Measurements from ENCODE around the gene TSC2.

The TSC2 gene

DNA sequence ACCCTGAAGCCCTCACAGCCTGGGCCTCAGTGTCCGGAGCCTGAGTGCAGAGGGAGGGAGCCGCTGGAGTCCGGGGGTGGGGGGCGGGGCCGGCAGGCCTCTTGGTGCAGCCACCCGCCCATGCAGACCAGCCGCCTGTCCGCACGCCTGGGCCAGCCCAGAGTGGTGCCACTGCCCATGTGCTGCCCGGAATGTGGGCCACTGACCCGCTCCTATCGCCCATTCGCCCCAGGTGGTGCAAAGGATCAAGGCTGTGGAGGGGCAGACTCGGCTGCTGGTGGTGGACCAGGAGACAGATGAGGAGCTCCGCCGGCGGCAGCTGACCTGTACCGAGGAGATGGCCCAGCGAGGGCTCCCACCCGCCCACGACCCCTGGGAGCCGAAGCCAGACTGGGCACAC lies 18.4 kb upstream of the TSC2 start:
- TF ChIP-seq EZH2 (IDR thresholded peaks at IDR 0.05; ENCODE audit: borderline replicate concordance, low read length) = no peak
- TF ChIP-seq, protein P1, sequence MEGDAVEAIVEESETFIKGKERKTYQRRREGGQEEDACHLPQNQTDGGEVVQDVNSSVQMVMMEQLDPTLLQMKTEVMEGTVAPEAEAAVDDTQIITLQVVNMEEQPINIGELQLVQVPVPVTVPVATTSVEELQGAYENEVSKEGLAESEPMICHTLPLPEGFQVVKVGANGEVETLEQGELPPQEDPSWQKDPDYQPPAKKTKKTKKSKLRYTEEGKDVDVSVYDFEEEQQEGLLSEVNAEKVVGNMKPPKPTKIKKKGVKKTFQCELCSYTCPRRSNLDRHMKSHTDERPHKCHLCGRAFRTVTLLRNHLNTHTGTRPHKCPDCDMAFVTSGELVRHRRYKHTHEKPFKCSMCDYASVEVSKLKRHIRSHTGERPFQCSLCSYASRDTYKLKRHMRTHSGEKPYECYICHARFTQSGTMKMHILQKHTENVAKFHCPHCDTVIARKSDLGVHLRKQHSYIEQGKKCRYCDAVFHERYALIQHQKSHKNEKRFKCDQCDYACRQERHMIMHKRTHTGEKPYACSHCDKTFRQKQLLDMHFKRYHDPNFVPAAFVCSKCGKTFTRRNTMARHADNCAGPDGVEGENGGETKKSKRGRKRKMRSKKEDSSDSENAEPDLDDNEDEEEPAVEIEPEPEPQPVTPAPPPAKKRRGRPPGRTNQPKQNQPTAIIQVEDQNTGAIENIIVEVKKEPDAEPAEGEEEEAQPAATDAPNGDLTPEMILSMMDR (IDR thresholded peaks at IDR 0.05; ENCODE audit: low read length) = no peak
- Histone ChIP-seq H3K36me3 (ENCODE audit: insufficient read depth, low read length) (no peaks in the 10 kb centered on the region), H3K4me1 (ENCODE audit: insufficient read depth, low read length, severe bottlenecking) (peaks cover 4% of the 10 kb centered on the region), H3K9me2 (ENCODE audit: low read depth, low read length) (no peaks in the 10 kb centered on the region), H2AFZ (ENCODE audit: low read length) (no peak overlapping the region), H3F3A (ENCODE audit: insufficient read depth, low read length) (no peaks in the 10 kb centered on the region), H3K9ac (ENCODE audit: low read length) (no peak overlapping the region), H3K4me2 (ENCODE audit: low read length) (no peak overlapping the region), H3K27ac (ENCODE audit: low read depth, low read length, poor library complexity, severe bottlenecking) (no peak overlapping the region), H3K79me2 (ENCODE audit: insufficient read depth, low read length) (no peaks in the 10 kb centered on the region), H4K20me1 (ENCODE audit: insufficient read depth, low read length) (no peaks in the 10 kb centered on the region), H3K9me3 (ENCODE audit: low read length) (no peaks in the 10 kb centered on the region), H3K4me3 (ENCODE audit: low read depth, low read length, poor library complexity, severe bottlenecking) (no peak overlapping the region), H3K27me3 (ENCODE audit: insufficient read depth, low read length) (peaks cover 28% of the 10 kb centered on the region)

DNA sequence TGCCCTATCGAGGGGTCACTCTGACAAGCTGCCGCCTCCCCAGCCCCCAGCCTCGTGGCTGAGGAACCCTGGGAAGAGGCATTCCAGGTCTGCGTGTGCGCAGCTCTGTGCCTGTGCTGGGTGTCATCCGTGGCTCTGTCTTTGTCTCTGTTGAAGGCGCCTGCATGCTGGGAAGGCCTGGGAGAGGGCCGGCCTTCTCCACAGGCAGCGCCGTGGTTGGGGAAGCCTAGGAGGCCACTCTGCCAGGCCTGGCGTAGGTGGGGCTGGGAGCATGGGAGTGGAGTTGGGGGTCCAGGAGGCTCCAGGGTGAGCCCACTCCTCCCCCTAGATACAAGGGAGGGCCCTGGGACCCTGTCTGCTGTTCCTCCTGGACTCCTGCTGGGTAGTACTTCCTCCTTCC lies 17.7 kb upstream of the TSC2 start:
- H3K9me2 ChIP-seq (ENCODE audit: low read depth, low read length) = no peaks in the 10 kb centered on the region
- peaks cover 4% of the 10 kb centered on the region for H3K4me1 ChIP-seq (ENCODE audit: insufficient read depth, low read length, severe bottlenecking)
- H3F3A ChIP-seq (ENCODE audit: insufficient read depth, low read length) = no peaks in the 10 kb centered on the region
- H3K36me3 ChIP-seq (ENCODE audit: insufficient read depth, low read length) = no peaks in the 10 kb centered on the region
- H3K4me2 ChIP-seq (ENCODE audit: low read length) = no peak overlapping the region
- H2AFZ ChIP-seq (ENCODE audit: low read length) = no peak overlapping the region
- H3K79me2 ChIP-seq (ENCODE audit: insufficient read depth, low read length) = no peaks in the 10 kb centered on the region
- H3K27ac ChIP-seq (ENCODE audit: low read depth, low read length, poor library complexity, severe bottlenecking) = no peak overlapping the region
- H4K20me1 ChIP-seq (ENCODE audit: insufficient read depth, low read length) = no peaks in the 10 kb centered on the region
- H3K9ac ChIP-seq (ENCODE audit: low read length) = no peak overlapping the region
- TF ChIP-seq, protein P1 (IDR thresholded peaks at IDR 0.05; ENCODE audit: low read length) = no peak
- no peak for TF ChIP-seq EZH2 (IDR thresholded peaks at IDR 0.05; ENCODE audit: borderline replicate concordance, low read length)
- H3K27me3 ChIP-seq (ENCODE audit: insufficient read depth, low read length) = peaks cover 28% of the 10 kb centered on the region
- no peak overlapping the region for H3K4me3 ChIP-seq (ENCODE audit: low read depth, low read length, poor library complexity, severe bottlenecking)
- no peaks in the 10 kb centered on the region for H3K9me3 ChIP-seq (ENCODE audit: low read length)

DNA sequence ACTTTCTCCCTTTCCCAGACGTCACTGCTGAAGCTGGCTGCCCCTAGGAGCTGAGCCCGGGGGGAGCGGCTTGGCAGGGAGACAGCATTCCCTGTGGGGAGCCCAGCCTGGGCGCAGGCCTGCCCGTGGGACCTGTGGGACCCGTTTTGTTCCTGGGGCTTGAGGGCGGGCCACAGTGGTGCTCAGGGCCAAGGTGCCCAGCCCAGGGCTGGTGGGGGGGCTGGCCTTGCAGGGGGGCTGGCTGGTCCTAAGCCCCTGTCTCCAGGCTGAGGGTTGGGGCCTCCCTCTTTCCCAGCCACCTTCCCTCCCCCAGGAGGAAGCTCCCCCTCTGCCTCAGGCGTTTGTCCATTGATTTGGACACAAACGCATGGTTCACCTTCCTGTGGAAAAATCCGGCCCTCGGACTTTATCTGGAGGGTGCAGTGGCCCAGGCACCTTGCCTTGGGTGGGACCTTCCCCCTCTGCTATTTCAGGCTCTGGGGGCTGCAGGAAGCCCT lies 16.7 kb upstream of the TSC2 start:
- Histone ChIP-seq H3K27me3 (ENCODE audit: insufficient read depth, low read length) (peaks cover 19% of the 10 kb centered on the region; the same call in 1 of the 2 replicates), H3K36me3 (ENCODE audit: insufficient read depth, low read length) (no peaks in the 10 kb centered on the region), H3K27ac (ENCODE audit: low read depth, low read length, poor library complexity, severe bottlenecking) (no peak overlapping the region), H3K4me2 (ENCODE audit: low read length) (no peak overlapping the region), H4K20me1 (ENCODE audit: insufficient read depth, low read length) (no peaks in the 10 kb centered on the region), H3K4me1 (ENCODE audit: insufficient read depth, low read length, severe bottlenecking) (peaks cover 4% of the 10 kb centered on the region), H2AFZ (ENCODE audit: low read length) (no peak overlapping the region), H3K9ac (ENCODE audit: low read length) (no peak overlapping the region), H3K79me2 (ENCODE audit: insufficient read depth, low read length) (no peaks in the 10 kb centered on the region), H3K4me3 (ENCODE audit: low read depth, low read length, poor library complexity, severe bottlenecking) (no peak overlapping the region), H3K9me3 (ENCODE audit: low read length) (no peaks in the 10 kb centered on the region), H3K9me2 (ENCODE audit: low read depth, low read length) (no peaks in the 10 kb centered on the region), H3F3A (ENCODE audit: insufficient read depth, low read length) (no peaks in the 10 kb centered on the region)
- TF ChIP-seq EZH2 (IDR thresholded peaks at IDR 0.05; ENCODE audit: borderline replicate concordance, low read length) = no peak
- TF ChIP-seq, protein P1 (IDR thresholded peaks at IDR 0.05; ENCODE audit: low read length) = no peak
